GM18861 (cell line): ENCODE results near the gene FBXO42.
"Not testable (repeated sequence)": the region's sequence is repeated elsewhere in the genome, so short reads cannot be mapped to it uniquely, and the experiment has no call there.

Source experiments
- ATAC-seq: cut with Tn5 transposase; IDR thresholded peaks from one replicate; pipeline ENCODE4 v1.9.1; 2021; ENCODE audit not compliant: unreplicated experiment

FBXO42 gene

GRCh38 chr1:16372535-16373285, 20.4 kb upstream of the FBXO42 start:
- no peak for ATAC-seq

GRCh38 chr1:16371725-16372124, 19.4 kb upstream of the FBXO42 start:
- no peak for ATAC-seq

GRCh38 chr1:16369821-16370220, 17.5 kb upstream of the FBXO42 start:
- ATAC-seq: no peak

- ATAC-seq: no peak
Measured at GRCh38 chr1:16367968-16368890, 15.9 kb upstream of the FBXO42 start.

- ATAC-seq: peak; percentile 39
Measured at GRCh38 chr1:16367258-16367967, 15.1 kb upstream of the FBXO42 start.

GRCh38 chr1:16366722-16367257, 14.5 kb upstream of the FBXO42 start, which contains the start of gene SZRD1:
Gene SZRD1, plus strand, starts transcription at chr1:16367242. Its CDS starts 16 bp downstream, at chr1:16367258.
- peak; percentile 68 for ATAC-seq

GRCh38 chr1:16365146-16365498, 12.8 kb upstream of the FBXO42 start:
- not testable (repeated sequence) for ATAC-seq

- ATAC-seq: no peak
Measured at GRCh38 chr1:16356867-16357266, 4.6 kb upstream of the FBXO42 start.

GRCh38 chr1:16354619-16355018, 2.3 kb upstream of the FBXO42 start:
- ATAC-seq: no peak

- no peak for ATAC-seq
Measured at GRCh38 chr1:16352842-16353535, 709 bp upstream of the FBXO42 start.

GRCh38 chr1:16351456-16351993, 755 bp downstream of the FBXO42 start:
- ATAC-seq: no peak

GRCh38 chr1:16349847-16350406, 2.4 kb downstream of the FBXO42 start:
- no peak for ATAC-seq

- no peak for ATAC-seq
Measured at GRCh38 chr1:16348414-16349182, 3.7 kb downstream of the FBXO42 start.

GRCh38 chr1:16343276-16343675, 9.0 kb downstream of the FBXO42 start:
- not testable (repeated sequence) for ATAC-seq

GRCh38 chr1:16342331-16343062, 9.8 kb downstream of the FBXO42 start:
- no peak for ATAC-seq

GRCh38 chr1:16340673-16341072, 11.6 kb downstream of the FBXO42 start:
- ATAC-seq: no peak

- ATAC-seq: no peak
Measured at GRCh38 chr1:16338961-16339360, 13.3 kb downstream of the FBXO42 start.

GRCh38 chr1:16334655-16335340, 17.5 kb downstream of the FBXO42 start:
- no peak for ATAC-seq
